GM23338 (cell line): ENCODE measurements around the gene NRDE2. TPM values are rescaled to one million over a fixed set of nuclear protein-coding genes. Genes with fewer than 3 reads are reported as not detected.

Source experiments
- ATAC-seq: fragments of 200-7000 bp; cut with Tn5 transposase; 3 replicates; pipeline ENCODE4 v1.9.1; 2020
- DNase-seq: peaks from one replicate; pipeline ENCODE4 v3.0.0-alpha.2; 2015; ENCODE audit warnings: low spot score
- H2AFZ ChIP-seq: fragments of 200-600 bp; sonication (generic); 2 replicates; pipeline ENCODE4 v1.8.0; 2016; ENCODE audit warnings: antibody characterized with exemption, mild to moderate bottlenecking, moderate library complexity
- H3F3A ChIP-seq: fragments of 200-600 bp; sonication (generic); replicated peaks from 2 replicates; pipeline ENCODE4 v1.8.0; 2017; ENCODE audit warnings: antibody characterized with exemption, mixed run types, low read depth
- H3K27ac ChIP-seq: fragments of 200-600 bp; sonication (generic); 2 replicates; pipeline ENCODE4 v1.6.1; 2016; ENCODE audit warnings: low read depth
- H3K27me3 ChIP-seq: fragments of 200-600 bp; sonication (generic); 2 replicates; pipeline ENCODE4 v1.8.0; 2016; ENCODE audit warnings: mild to moderate bottlenecking, mixed run types, moderate library complexity; ENCODE audit not compliant: insufficient read depth
- H3K36me3 ChIP-seq: fragments of 200-600 bp; sonication (generic); 2 replicates; pipeline ENCODE4 v1.8.0; 2016; ENCODE audit warnings: mild to moderate bottlenecking; ENCODE audit not compliant: insufficient read depth
- H3K4me1 ChIP-seq: fragments of 200-600 bp; sonication (generic); 2 replicates; pipeline ENCODE4 v1.8.0; 2016; ENCODE audit warnings: mild to moderate bottlenecking, moderate library complexity; ENCODE audit not compliant: insufficient read depth
- H3K4me2 ChIP-seq: fragments of 200-600 bp; sonication (generic); 2 replicates; pipeline ENCODE4 v1.7.1; 2017; ENCODE audit warnings: mixed run types
- H3K4me3 ChIP-seq: fragments of 200-600 bp; sonication (generic); 2 replicates; pipeline ENCODE4 v1.6.1; 2016; ENCODE audit warnings: mixed run types
- H3K79me2 ChIP-seq: fragments of 200-600 bp; sonication (generic); replicated peaks from 2 replicates; pipeline ENCODE4 v1.8.0; 2017; ENCODE audit warnings: mild to moderate bottlenecking; ENCODE audit not compliant: insufficient read depth
- H3K9me2 ChIP-seq: fragments of 200-600 bp; sonication (generic); 2 replicates; pipeline ENCODE4 v1.8.0; 2017; ENCODE audit not compliant: insufficient read depth
- H4K20me1 ChIP-seq: fragments of 200-600 bp; sonication (generic); replicated peaks from 2 replicates; pipeline ENCODE4 v1.8.0; 2017; ENCODE audit warnings: mild to moderate bottlenecking; ENCODE audit not compliant: insufficient read depth
- H3K27ac Mint-ChIP-seq: 2 replicates; pipeline ENCODE4 v1.8.0; 2020; ENCODE audit warnings: inconsistent platforms, mild to moderate bottlenecking, moderate library complexity, mixed read lengths
- H3K27me3 Mint-ChIP-seq: 3 replicates; pipeline ENCODE4 v1.8.0; 2022; ENCODE audit warnings: low read depth, mild to moderate bottlenecking, moderate library complexity, mixed read lengths, inconsistent platforms; ENCODE audit not compliant: insufficient read depth, poor library complexity
- H3K36me3 Mint-ChIP-seq: 3 replicates; pipeline ENCODE4 v1.8.0; 2021; ENCODE audit warnings: low read depth, mild to moderate bottlenecking, inconsistent platforms, moderate library complexity, mixed read lengths
- H3K4me1 Mint-ChIP-seq: 3 replicates; pipeline ENCODE4 v1.8.0; 2020; ENCODE audit warnings: mild to moderate bottlenecking, inconsistent platforms, mixed read lengths
- H3K4me3 Mint-ChIP-seq: 3 replicates; pipeline ENCODE4 v1.8.0; 2021; ENCODE audit warnings: moderate library complexity, mild to moderate bottlenecking, inconsistent platforms, mixed read lengths
- H3K9me3 Mint-ChIP-seq: 3 replicates; pipeline ENCODE4 v1.8.0; 2020; ENCODE audit warnings: moderate library complexity, mild to moderate bottlenecking, inconsistent platforms, mixed read lengths
- CREB1 ChIP-seq: fragments of 250-450 bp; sonication (Bioruptor Pico); IDR thresholded peaks from 2 replicates; pipeline ENCODE4 v1.5.0; 2020; ENCODE audit warnings: low read depth, mild to moderate bottlenecking, moderate library complexity
- CTCF ChIP-seq, 2 experiments: fragments of 200-600 bp in 1 of 2; sonication (generic) in 1 of 2; conservative IDR thresholded peaks; 2 replicates each; pipeline versions ENCODE4 v1.5.1 to v1.6.1; 2016 to 2017; ENCODE audit warnings: antibody characterized with exemption in 2 of 2, low read depth in 2 of 2, mild to moderate bottlenecking in 2 of 2, moderate library complexity in 1 of 2
- ETS1 ChIP-seq: IDR thresholded peaks from 2 replicates; pipeline ENCODE4 v1.6.1; 2016; ENCODE audit warnings: antibody characterized with exemption
- EZH2 ChIP-seq: fragments of 200-600 bp; sonication (generic); IDR thresholded peaks from one replicate; pipeline ENCODE4 v1.8.0; 2017; ENCODE audit warnings: antibody characterized with exemption, mild to moderate bottlenecking, low read depth; ENCODE audit not compliant: unreplicated experiment
- EZH2phosphoT487 ChIP-seq: fragments of 200-600 bp; sonication (generic); IDR thresholded peaks from one replicate; pipeline ENCODE4 v1.8.1; 2018; ENCODE audit warnings: antibody characterized with exemption; ENCODE audit not compliant: unreplicated experiment
- NANOG ChIP-seq: IDR thresholded peaks from 2 replicates; pipeline ENCODE4 v1.6.1; 2016; ENCODE audit warnings: antibody characterized with exemption, borderline replicate concordance
- POLR2AphosphoS5 ChIP-seq: IDR thresholded peaks from 2 replicates; pipeline ENCODE4 v1.6.1; 2016; ENCODE audit warnings: antibody characterized with exemption, low read depth
- REST ChIP-seq: IDR thresholded peaks from one replicate; pipeline ENCODE4 v1.6.1; 2018; ENCODE audit warnings: antibody characterized with exemption; ENCODE audit not compliant: unreplicated experiment
- STAT1 ChIP-seq: IDR thresholded peaks from one replicate; pipeline ENCODE4 v1.6.1; 2016; ENCODE audit warnings: antibody characterized with exemption; ENCODE audit not compliant: unreplicated experiment
- polyA plus RNA-seq: library from polyadenylated mRNA; unstranded; fragments of >200 nt; fragmentation: Nextera tagmentation; extraction: Ambion mirVana; gene quantifications from 2 replicates; pipeline ENCODE4 v1.2.1, GENCODE V29; 2016
- total RNA-seq: library from RNA; depleted of rRNA; stranded (reverse); fragments of >200 nt; shearing (Covaris generic); gene quantifications from 2 replicates; pipeline ENCODE4 v1.2.3, GENCODE V29; 2014

NRDE2 gene
- total and polyA plus RNA-seq, 2 experiments from 2014 or later, result 9.8 to 20.6 TPM

- TF ChIP-seq ETS1, result no peak
- no peak for TF ChIP-seq EZH2
- TF ChIP-seq EZH2phosphoT487, result no peak
- TF ChIP-seq STAT1, result no peak
- TF ChIP-seq NANOG, result no peak
- TF ChIP-seq CREB1 (CRISPR knock-in tag), result no peak
- no peak for TF ChIP-seq CTCF (conservative IDR thresholded peaks at IDR 0.05; ENCODE audit: low read depth in 2 of 2)
- TF ChIP-seq REST, result no peak
These were observed 13.7 kb downstream of the NRDE2 start (continued) for GRCh38 chr14:90318016-90318415.

- Histone ChIP-seq H3K4me2 (no peak overlapping the region), H4K20me1 (peaks cover 6% of the 10 kb centered on the region), H3K36me3 (peaks cover under 1% of the 10 kb centered on the region; the same call in 1 of the 2 replicates), H3K9me2 (no peaks in the 10 kb centered on the region), H3K27me3 (no peaks in the 10 kb centered on the region), H3K79me2 (peaks cover 8% of the 10 kb centered on the region), H3F3A (no peaks in the 10 kb centered on the region), H2AFZ (no peak overlapping the region), H3K4me3 (no peak overlapping the region), H3K4me1 (no peaks in the 10 kb centered on the region), H3K27ac (no peak overlapping the region)
- ATAC-seq, result no peak
- Mint-ChIP-seq H3K4me3 (no peak overlapping the region), H3K27me3 (peaks cover 2% of the 10 kb centered on the region), H3K36me3 (peaks cover 24% of the 10 kb centered on the region), H3K9me3 (no peaks in the 10 kb centered on the region), H3K27ac (no peak overlapping the region), H3K4me1 (no peaks in the 10 kb centered on the region)
- DNase-seq, result no peak
- TF ChIP-seq REST, result no peak
- TF ChIP-seq POLR2AphosphoS5, result no peak
- no peak for TF ChIP-seq STAT1
- no peak for TF ChIP-seq ETS1
These were observed 14.5 kb downstream of the NRDE2 start for GRCh38 chr14:90317286-90317685.
